Measurements from ENCODE around the gene MRFAP1L1.

- no peak for TF ChIP-seq CTCF (IDR thresholded peaks at IDR 0.05; ENCODE audit: low read depth, low read length, poor library complexity, severe bottlenecking)
- TF ChIP-seq EZH2phosphoT487 (IDR thresholded peaks at IDR 0.05; ENCODE audit: borderline replicate concordance, low read length) = no peak
Observed at GRCh38 chr4:6727943-6728250, 18.2 kb upstream of the MRFAP1L1 start.

All from DOHH2 (cell line).